Measurements from ENCODE around the gene PRSS36.

DNA sequence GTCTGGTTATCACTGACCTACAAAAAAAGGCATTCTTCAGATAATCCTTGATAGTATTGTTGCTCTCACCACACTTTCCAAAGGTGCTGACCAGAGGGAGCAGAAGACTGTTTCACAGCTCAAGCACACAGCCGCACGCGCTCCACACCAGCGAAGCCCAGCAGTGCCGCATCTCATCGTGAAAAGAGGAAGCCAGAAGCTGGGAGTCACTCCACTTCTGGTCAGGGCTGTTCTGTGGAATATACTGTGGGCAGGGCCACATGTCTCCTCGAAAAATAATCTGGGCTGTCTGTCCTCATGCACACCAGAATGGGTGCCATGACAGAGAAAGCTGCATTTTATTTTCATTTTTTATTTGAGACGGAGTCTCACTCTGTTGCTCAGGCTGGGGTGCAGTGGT is 7.3 kb upstream of the PRSS36 start:
- TF ChIP-seq, protein P1, sequence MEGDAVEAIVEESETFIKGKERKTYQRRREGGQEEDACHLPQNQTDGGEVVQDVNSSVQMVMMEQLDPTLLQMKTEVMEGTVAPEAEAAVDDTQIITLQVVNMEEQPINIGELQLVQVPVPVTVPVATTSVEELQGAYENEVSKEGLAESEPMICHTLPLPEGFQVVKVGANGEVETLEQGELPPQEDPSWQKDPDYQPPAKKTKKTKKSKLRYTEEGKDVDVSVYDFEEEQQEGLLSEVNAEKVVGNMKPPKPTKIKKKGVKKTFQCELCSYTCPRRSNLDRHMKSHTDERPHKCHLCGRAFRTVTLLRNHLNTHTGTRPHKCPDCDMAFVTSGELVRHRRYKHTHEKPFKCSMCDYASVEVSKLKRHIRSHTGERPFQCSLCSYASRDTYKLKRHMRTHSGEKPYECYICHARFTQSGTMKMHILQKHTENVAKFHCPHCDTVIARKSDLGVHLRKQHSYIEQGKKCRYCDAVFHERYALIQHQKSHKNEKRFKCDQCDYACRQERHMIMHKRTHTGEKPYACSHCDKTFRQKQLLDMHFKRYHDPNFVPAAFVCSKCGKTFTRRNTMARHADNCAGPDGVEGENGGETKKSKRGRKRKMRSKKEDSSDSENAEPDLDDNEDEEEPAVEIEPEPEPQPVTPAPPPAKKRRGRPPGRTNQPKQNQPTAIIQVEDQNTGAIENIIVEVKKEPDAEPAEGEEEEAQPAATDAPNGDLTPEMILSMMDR (IDR thresholded peaks at IDR 0.05): no peak
- no peak for TF ChIP-seq CREM (CRISPR knock-in tag; IDR thresholded peaks at IDR 0.05)
- TF ChIP-seq ZNF416 (CRISPR knock-in tag; IDR thresholded peaks at IDR 0.05): no peak
- TF ChIP-seq, protein P2, sequence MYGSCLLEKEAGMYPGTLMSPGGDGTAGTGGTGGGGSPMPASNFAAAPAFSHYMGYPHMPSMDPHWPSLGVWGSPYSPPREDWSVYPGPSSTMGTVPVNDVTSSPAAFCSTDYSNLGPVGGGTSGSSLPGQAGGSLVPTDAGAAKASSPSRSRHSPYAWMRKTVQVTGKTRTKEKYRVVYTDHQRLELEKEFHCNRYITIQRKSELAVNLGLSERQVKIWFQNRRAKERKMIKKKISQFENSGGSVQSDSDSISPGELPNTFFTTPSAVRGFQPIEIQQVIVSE (CRISPR knock-in tag; IDR thresholded peaks at IDR 0.05; ENCODE audit: borderline replicate concordance): no peak
